ENCODE results near the gene SEMA3G.

The SEMA3G gene

DNA sequence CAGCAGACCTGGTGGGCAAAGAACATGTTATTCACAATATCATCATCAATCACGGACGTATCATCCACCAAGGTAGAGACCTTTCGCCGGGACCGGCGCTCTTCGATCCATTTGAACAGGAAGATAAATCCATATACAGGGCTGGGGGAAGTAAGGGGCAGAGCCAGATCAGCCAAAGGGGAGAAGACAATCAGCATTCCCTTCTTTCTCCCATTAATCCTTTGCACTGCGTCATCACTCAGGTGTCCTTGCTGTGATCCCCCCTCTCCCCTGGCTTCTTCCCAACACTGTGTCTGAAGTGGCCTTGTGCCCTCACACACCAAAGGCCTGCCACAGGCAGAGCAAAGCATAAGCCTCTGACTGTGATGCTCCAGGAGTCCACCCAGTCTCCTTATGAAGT lies 36.4 kb downstream of the SEMA3G start:
- no peak for DNase-seq

DNA sequence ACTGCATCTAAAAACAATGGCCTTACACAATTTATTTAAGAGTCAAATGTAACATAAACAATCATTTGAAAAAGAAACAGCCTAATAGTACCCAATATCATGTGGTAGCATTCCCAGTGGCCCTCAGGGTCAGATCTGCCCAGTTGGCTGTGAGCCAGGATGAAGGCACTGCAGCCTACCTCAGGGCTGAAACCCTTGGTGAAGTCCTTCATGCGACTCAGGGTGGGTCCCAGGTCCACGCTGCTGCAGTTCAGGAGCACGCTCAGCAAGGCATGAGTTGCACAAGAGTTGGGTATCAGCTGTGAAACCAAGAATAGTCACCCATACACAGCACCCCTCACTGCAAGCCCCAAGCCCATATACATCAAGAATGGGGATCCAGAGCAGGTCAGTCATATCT lies 37.1 kb downstream of the SEMA3G start:
- no peak for DNase-seq

DNA sequence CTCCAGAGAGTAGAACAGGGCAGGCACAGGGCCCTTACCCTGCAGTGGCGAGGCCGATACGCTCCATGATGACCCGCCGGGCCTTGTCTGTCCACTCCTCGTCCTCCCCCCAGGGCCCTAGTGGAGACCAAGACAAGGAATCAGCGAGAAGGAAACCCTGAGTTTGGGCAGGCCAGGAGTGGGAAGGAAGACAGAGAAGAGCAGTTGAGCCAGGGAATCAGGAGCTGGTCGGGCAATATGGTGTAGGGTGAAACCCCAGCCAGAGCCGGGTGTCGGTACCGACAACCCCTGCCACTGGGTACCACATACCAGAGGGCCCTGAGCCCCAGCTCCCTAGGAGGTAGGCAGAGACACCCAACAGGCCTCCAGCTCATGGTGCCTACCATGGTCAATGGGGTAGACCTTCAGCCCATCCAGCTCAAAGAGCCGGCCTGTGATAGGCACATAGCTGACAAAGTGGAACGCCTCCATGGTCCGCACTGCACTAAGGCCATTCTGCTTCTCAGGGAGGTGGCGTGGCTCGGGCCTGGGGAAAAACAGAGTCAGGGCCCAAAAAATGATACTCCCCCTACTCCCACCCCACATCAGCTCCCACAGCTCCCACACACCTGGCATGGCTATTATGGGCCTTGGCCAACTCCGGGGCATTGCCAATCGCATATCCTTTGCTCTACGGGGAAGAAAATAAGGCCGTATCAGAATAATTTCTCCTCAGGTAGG lies 38.0 kb downstream of the SEMA3G start:
- DNase-seq: no peak

DNA sequence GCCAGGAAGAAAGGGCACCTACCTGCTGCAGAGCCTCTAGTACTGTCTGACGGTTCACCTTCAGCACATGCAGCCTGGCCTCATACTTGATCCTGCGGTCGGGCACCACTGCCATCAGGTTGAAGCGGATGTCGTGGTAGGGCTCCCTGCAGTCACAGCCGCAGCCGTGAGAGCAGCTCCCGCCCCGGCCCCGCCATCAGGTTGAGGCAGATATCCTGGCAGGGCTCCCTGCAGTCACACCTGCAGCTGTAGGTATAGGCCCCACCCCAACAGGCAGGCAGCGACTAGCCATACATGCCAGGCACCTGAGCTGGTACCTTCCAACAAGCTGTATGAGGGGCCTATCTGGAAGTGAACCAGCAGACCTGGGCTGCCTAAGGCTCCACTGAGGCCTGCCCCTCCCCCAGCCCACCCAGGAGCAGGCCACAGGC lies 38.7 kb downstream of the SEMA3G start:
- no peak for DNase-seq

DNA sequence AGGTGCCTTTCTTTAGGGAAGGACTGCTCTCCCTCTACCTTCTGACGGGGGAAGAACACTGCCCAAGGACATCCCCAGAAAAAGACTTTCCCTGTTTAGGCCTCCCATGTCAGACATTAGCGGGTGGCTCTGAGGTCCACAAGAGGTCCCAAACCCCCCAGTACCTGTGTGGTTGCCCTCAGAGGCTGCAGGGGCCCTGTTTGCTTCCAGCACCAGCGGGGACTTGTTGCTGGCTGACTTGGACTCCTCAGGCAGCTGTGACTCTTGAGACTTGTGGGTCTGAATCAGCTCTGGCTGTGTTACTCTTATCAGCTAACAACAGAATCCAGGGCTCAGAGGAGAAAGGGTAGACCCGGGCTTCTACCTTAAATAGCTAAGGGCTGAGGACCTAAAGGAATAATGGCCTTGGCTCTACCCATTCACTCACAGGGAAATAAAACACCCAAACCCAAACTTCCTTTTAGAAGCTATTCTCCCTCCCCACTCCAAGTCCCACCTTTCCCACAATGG lies 39.2 kb downstream of the SEMA3G start:
- DNase-seq: no peak

DNA sequence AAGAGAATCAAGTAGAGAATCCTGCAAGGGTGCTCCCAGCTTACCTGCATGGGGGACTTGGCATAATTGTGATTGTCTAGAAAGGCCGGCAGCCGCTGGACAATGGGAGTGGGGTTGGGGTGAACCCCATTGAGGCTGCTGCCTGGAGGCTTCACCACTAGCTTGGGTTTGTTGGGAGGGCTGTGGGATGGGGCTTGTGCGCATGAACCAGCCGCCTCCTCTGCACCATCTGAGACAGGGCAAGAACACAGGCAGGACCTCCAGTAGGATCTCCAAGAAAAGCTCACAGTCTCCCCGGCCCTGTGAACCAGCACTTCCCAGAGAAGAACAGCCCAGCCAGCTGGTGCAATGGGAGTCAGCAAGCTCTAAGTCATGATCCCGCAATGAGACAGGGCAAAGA lies 39.8 kb downstream of the SEMA3G start:
- DNase-seq: no peak

DNA sequence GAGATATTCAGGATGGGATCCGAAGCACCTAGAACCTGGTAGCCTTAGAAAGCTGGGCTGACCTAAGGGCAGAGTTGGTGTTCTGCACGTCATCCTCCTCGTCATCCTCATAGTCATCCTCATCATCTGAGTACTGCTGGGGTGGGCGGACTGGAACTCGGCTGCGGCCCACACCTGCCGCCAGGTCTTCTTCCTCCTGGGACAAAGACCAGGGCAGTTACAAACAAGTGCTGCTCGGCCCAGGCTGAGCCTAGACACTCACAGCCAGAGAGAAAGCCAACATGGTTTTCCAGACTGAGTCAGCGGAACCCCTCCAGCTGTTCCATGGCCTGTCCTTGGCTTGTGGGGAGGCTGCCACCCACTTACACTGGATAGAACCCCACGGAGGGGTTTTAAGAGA lies 40.5 kb downstream of the SEMA3G start:
- DNase-seq: no peak

DNA sequence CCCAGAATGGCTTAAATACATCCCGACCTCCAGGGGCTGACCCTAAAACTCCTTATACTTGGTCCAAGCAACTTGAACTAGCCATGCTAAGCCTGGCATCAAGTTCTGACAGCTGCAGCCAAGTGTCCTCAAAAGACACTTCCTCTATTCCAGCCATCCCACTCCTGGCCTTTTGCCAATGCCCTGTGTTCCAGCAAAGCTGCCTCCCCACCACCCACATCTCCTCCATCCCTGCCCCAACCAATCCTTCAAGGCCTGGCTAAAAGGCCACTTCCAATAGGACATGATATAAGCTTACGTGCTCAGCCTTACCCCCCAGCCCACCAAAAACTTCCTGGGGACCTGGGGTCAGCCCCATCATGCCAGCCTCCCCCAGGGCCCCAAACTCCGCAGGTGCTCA lies 40.9 kb downstream of the SEMA3G start:
- no peak for DNase-seq

DNA sequence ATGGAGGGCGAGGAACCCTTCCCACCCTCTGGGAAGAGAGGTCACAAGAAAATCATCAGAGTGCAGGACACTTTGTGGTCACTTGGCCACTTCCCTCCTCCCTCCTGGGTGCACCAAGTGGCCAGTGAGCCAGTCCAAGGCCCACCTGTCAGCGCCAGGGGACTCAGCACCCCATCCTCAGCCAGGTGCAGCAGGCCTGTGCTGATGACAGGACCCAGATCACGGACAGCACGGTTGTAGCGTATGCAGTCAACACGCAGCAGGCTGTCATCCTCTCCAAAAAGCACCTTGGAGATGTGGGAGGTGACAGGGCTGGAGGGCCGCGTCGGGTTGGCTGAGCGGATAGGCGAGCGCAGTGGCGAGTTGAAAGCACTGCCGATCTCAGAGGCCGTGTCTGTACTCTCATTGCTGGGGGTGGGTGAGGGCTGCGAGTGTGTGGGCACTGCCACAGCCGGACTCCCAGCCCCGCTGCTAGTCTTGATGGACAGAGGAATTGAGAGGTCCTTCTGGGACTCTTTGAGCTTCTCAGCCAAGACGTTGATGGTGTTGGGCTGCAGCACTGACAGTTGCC lies 41.5 kb downstream of the SEMA3G start:
- no peak for DNase-seq

DNA sequence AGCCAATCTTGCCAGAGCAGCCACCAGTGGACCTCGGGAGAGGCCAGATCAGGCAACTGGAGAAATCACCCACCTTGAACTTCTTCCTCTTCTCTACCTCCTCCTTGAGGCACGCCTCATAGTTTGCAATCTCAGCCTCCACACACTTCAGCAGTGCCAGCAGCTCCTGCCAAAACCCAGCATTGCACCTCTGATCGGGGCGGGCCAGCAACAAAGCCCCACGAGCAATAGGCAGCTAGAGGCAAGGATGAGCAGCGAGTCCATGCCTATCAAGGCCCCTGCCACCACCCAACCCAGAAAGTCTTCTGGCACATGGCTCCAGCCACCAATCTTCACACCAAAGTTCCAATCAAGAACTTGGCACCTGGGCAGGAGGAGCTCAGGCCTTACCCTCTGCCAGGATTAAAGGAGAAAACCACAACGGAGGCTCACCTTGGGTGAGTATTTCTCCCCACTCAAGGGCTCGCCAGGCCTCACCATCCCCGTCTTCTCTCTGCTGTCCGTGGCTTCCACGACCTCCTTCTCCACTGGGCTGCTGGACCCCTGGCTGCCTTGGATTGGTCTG lies 42.1 kb downstream of the SEMA3G start:
- DNase-seq: no peak

DNA sequence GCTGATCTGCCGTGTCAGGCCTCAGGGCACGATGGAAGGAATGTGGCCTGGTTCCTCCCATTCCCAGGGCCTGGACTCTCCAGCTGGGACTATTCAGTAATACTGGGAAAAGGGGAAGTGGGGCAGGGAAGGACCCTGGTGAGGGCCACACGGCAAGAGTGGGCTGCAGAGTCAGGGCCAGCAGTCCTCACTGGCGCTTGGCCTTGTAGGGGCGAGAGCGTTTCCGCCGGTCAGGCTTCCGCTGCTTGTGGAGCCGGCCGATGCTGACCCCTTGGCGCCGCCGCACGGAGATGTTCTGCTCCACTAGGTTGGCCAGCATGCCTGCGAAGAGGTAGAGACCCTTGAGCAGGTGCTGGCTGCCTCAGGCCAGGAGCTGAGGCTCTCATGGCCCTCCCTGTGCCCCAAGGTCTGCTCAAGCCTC lies 42.8 kb downstream of the SEMA3G start:
- DNase-seq: no peak

DNA sequence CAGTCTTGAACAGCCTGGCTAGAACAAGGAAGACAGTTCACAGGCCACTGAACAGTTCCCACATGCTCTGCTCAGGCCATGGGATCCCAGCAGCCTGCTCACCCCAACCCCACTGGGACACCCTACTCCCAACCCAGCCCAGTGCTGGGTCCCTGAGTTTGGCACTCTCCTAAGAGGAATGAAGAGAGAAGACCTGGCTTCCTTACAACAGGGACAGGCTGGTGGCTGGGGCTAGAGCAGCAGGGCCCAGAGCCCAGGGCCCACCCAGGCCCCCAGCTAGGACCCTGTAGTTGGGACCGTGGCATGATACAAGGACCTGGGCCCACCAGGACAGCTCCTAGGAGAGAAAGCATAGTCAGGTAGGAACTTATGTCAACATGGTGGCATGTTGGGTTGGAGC lies 43.4 kb downstream of the SEMA3G start:
- no peak for DNase-seq

DNA sequence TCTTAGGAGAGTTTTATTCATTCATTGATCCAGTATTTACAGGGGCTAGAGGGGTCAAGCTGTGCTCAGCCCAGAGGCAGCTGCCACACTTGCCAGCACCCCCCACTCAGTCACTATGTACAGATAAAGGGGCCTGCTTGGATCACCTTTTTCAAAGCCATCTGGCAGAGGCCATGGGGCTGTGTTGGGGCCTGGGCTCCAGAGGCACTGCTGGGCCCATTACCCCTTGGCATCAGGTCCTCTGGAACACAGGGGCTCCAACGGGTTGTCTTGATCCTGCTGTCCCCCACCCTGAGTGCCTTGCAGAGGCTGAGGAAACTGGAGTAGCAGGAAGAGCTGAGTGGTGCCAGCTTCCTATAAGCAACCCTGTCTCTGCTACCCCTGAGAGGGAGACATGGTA lies 43.9 kb downstream of the SEMA3G start:
- DNase-seq: no peak

DNA sequence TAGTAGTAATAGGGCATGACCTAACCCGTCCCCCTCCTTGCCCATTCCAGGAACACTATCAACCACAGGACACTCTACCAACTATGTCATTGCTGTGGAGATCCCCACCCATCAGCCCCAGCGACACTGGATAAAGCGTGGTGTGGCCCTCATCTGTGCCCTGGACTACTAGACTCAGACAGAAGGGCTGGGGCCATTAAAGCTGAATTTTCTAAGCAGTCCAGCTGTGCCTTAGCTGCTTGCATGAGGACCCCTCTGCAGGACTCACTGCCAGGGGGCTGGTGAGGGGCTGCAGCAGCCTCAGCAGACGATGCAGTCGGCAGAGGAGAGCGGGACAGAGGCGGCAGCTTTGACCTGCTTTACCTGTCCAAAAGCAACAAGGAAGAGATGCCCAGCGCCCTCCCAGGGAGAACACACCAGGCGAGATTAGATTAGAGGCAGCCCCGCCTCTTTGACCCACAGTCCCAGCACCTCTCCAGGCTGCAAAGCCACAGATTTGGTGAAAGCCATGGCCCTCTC lies 44.6 kb downstream of the SEMA3G start:
- DNase-seq: no peak

DNA sequence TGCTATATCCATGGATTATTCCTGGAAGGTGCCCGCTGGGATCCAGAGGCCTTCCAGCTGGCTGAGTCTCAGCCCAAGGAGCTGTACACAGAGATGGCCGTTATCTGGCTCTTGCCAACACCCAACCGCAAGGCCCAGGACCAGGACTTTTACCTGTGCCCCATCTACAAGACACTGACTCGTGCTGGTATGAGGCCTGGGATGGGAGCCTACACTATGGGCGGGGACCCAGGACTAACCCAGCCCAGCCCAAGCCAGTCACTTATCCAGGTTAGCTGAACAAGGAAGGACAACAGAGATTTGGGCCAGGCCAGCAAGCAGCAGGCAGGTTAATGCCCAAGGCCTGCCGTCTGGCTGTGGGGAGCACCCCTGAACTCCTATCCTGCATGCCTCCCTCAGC lies 45.3 kb downstream of the SEMA3G start:
- DNase-seq: no peak

DNA sequence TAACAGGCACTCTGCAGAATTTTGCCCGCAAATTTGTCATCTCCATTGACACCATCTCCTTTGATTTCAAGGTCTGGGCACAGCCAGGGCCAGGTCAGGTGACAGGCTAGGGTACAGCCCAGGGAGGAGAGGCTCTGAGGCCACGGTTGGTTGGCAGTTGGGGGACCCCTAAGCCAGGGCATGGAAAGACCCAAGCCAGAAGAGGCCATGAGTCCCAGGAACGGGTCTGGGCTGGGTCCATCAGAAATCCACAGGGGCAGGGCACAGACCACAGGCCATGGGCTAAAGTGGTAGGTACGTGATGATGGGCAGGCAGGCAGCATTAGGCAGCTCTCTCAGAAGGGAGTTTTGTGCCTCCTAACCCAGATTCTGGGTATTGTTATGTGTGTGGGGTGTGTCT lies 45.8 kb downstream of the SEMA3G start:
- no peak for DNase-seq

DNA sequence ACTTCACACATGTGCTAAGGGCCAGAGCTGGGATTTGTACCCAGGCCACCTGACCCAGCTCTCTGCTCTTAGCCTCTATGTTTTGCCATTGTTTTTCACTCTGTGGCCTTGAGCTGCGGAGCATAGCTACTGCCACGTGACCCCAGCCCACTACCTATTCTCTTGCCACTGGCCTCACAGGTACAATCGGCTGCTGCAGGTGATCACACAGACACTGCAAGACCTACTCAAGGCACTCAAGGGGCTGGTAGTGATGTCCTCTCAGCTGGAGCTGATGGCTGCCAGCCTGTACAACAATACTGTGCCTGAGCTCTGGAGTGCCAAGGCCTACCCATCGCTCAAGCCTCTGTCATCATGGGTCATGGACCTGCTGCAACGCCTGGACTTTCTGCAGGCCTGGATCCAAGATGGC lies 46.2 kb downstream of the SEMA3G start:
- no peak for DNase-seq

DNA sequence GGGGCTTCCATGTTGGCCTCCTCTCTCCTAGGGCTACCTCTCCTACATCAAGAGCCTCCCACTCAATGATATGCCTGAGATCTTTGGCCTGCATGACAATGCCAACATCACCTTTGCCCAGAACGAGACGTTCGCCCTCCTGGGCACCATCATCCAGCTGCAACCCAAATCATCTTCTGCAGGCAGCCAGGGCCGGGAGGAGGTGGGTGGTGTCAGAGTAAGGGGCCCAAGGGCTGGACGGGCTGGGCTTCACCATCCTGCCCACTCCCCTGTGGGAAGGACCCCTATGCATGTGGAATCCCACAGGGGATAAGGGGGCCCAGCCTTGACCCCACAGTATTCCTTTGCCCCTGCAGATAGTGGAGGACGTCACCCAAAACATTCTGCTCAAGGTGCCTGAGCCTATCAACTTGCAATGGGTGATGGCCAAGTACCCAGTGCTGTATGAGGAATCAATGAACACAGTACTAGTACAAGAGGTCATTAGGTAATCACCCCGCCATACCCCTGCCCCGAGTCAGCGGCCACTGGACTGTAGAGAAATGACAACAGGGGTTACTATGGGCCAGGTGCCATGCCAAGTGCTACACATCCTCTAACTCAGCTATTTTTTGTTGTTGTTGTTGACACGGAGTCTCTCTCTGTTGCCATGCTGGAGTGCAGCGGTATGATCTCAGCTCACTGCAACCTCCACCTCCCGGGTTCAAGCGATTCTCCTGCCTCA lies 47.1 kb downstream of the SEMA3G start:
- no peak for DNase-seq

DNA sequence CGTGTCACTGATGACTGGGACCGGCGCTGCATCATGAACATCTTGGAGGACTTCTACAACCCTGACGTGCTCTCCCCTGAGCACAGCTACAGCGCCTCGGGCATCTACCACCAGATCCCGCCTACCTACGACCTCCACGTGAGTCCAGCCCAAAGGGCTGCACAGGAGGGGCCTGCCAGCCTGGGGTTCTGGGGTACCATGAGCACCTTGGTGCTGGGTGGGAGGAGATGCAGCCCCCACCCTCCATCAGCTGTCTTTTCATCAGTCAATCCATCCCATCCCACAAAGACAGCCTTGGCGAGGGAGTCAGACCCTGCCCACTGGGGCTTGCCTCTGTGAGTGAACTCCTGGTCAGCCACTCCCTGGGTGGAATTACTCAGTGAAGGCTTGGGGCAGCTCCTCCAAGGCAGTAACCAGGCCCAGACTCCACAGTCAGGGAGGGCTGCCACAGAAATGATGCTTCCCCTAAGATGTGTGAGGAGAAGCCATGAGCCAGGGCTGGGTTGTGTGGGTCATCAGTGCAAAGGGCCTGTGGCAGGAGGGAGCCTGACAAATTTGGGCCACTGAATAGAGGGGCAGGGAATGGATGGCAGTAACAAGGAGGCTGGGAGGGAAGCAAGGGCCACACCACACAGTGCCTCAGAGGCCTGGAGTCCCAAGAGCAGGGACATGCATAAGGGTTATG lies 47.9 kb downstream of the SEMA3G start:
- no peak for DNase-seq

DNA sequence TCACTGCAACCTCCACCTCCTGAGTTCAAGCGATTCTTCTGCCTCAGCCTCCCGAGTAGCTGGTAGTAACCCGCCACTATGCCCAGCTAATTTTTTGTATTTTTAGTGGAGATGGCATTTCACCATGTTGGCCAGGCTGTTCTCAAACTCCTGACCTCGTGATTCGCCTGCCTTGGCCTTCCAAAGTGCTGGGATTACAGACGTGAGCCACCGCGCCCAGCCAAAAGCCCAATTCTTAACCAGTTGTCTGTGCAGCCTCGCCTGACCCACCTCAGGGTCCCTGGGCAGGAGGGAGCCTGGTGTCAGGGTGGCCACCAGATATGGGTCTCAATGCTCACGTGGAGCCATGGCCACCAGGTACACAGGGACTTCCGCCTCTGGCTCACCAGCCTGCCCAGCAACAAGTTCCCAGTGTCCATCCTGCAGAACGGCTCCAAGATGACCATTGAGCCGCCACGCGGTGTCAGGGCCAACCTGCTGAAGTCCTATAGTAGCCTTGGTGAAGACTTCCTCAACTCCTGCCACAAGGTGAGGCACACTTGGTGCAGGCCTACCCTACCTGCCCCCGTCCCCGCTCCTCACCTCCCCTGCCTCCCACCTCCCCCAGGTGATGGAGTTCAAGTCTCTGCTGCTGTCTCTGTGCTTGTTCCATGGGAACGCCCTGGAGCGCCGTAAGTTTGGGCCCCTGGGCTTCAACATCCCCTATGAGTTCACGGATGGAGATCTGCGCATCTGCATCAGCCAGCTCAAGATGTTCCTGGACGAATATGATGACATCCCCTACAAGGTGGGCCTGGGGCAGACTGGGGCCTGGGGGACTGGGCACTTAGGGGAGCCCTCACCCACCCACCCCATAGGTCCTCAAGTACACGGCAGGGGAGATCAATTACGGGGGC lies 48.6 kb downstream of the SEMA3G start:
- no peak for DNase-seq

DNA sequence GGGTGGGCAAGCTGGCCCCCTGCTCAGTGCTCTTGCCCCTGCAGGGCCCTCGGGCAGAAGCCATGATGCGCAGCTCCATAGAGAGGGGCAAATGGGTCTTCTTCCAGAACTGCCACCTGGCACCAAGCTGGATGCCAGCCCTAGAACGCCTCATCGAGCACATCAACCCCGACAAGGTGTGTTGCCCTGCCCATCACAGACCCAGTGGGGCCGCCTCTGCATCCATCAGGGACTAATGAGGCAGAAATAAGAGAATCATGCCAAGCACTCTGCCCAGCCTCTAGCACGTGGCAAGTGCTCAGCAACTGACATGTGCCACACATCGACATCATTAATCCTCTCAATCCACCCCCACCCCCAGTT lies 49.4 kb downstream of the SEMA3G start:
- DNase-seq: no peak

All from activated CD4-positive, CD25-positive, alpha-beta regulatory T cell (primary cell).